22Rv1 (cell line): ENCODE results near the gene MB21D2.

Experiments
- CTCF ChIP-seq: fragments of 450-650 bp; IDR thresholded peaks from 2 replicates; pipeline ENCODE4 v1.5.1; 2017; ENCODE audit warnings: mild to moderate bottlenecking
- ZFX ChIP-seq: fragments of 450-650 bp; IDR thresholded peaks from 2 replicates; pipeline ENCODE4 v1.6.1; 2017; ENCODE audit warnings: antibody characterized with exemption, borderline replicate concordance

GRCh38 chr3:192915722-192916121, 1.9 kb downstream of the MB21D2 start:
- TF ChIP-seq CTCF (no peak), ZFX (no peak)
